MM.1S (cell line): ENCODE measurements around the gene LILRB3.
A peak's percentile ranks its signal among the peaks of the same experiment; 100 is the strongest.

Experiments used
- DNase-seq: peaks from one replicate; pipeline ENCODE4 v3.0.0-alpha.2; 2015
- H2AFZ ChIP-seq: fragments of 300-600 bp; sonication (generic); 2 replicates; pipeline ENCODE4 v1.6.0; 2016; ENCODE audit warnings: antibody characterized with exemption, low read length
- H3F3A ChIP-seq: fragments of 300-600 bp; sonication (generic); 2 replicates; pipeline ENCODE4 v1.6.1; 2016; ENCODE audit warnings: mild to moderate bottlenecking, antibody characterized with exemption, low read length, moderate library complexity, mixed read lengths; ENCODE audit not compliant: insufficient read depth
- H3K27ac ChIP-seq: fragments of 300-600 bp; sonication (generic); 2 replicates; pipeline ENCODE4 v1.5.1; 2016; ENCODE audit warnings: mild to moderate bottlenecking, low read length
- H3K27me3 ChIP-seq: fragments of 300-600 bp; sonication (generic); replicated peaks from 2 replicates; pipeline ENCODE4 v1.6.0; 2016; ENCODE audit warnings: low read length; ENCODE audit not compliant: insufficient read depth
- H3K36me3 ChIP-seq: fragments of 300-600 bp; sonication (generic); replicated peaks from 2 replicates; pipeline ENCODE4 v1.6.1; 2016; ENCODE audit warnings: mild to moderate bottlenecking, low read length, mixed read lengths; ENCODE audit not compliant: insufficient read depth
- H3K4me1 ChIP-seq: fragments of 300-600 bp; sonication (generic); 2 replicates; pipeline ENCODE4 v1.6.1; 2016; ENCODE audit warnings: low read length, mixed read lengths
- H3K4me2 ChIP-seq: fragments of 300-600 bp; sonication (generic); 2 replicates; pipeline ENCODE4 v1.6.0; 2016; ENCODE audit warnings: low read depth, low read length
- H3K4me3 ChIP-seq: fragments of 300-600 bp; sonication (generic); 2 replicates; pipeline ENCODE4 v1.5.1; 2016; ENCODE audit warnings: low read length, mixed read lengths
- H3K79me2 ChIP-seq: fragments of 300-600 bp; sonication (generic); 2 replicates; pipeline ENCODE4 v1.6.1; 2016; ENCODE audit warnings: mixed run types, low read length, mixed read lengths
- H3K9ac ChIP-seq: fragments of 300-600 bp; sonication (generic); 2 replicates; pipeline ENCODE4 v1.6.1; 2016; ENCODE audit warnings: low read length, mixed read lengths
- H3K9me2 ChIP-seq: fragments of 300-600 bp; sonication (generic); replicated peaks from 2 replicates; pipeline ENCODE4 v1.6.1; 2016; ENCODE audit warnings: mild to moderate bottlenecking, low read length, mixed read lengths; ENCODE audit not compliant: insufficient read depth
- H3K9me3 ChIP-seq: fragments of 300-600 bp; sonication (generic); replicated peaks from 2 replicates; pipeline ENCODE4 v1.6.1; 2016; ENCODE audit warnings: mild to moderate bottlenecking, low read length, mixed read lengths; ENCODE audit not compliant: insufficient read depth
- H4K20me1 ChIP-seq: fragments of 300-600 bp; sonication (generic); 2 replicates; pipeline ENCODE4 v1.6.1; 2016; ENCODE audit warnings: mild to moderate bottlenecking, low read length, moderate library complexity, mixed read lengths; ENCODE audit not compliant: insufficient read depth
- CTCF ChIP-seq: fragments of 300-600 bp; sonication (generic); IDR thresholded peaks from 2 replicates; pipeline ENCODE4 v1.5.1; 2016; ENCODE audit warnings: antibody characterized with exemption, low read length, mixed read lengths
- EZH2 ChIP-seq: fragments of 300-600 bp; sonication (generic); optimal IDR thresholded peaks from 2 replicates; pipeline ENCODE3; 2017; ENCODE audit warnings: low read depth, mild to moderate bottlenecking, antibody characterized with exemption, low read length, mixed read lengths
- EZH2phosphoT487 ChIP-seq: fragments of 300-600 bp; sonication (generic); IDR thresholded peaks from 2 replicates; pipeline ENCODE4 v1.6.1; 2018; ENCODE audit warnings: antibody characterized with exemption, low read length

Gene LILRB3

GRCh38 chr19:54201172-54201701 is 21.6 kb downstream of the LILRB3 start:
- peaks cover 49% of the 10 kb centered on the region for H3F3A ChIP-seq
- H3K27ac ChIP-seq: peak overlapping the region; percentile 74; the same call in 1 of the 2 replicates
- peaks cover 28% of the 10 kb centered on the region for H3K4me1 ChIP-seq
- H3K79me2 ChIP-seq: peaks cover 57% of the 10 kb centered on the region
- H3K27me3 ChIP-seq: no peaks in the 10 kb centered on the region
- H4K20me1 ChIP-seq: peaks cover 50% of the 10 kb centered on the region
- H3K9ac ChIP-seq: peak overlapping the region; percentile 94
- no peak for DNase-seq
- no peaks in the 10 kb centered on the region for H3K9me2 ChIP-seq
- TF ChIP-seq EZH2phosphoT487 (no peak), EZH2 (no peak), CTCF (no peak)
- H3K4me3 ChIP-seq: peak overlapping the region; percentile 86
- peaks cover 43% of the 10 kb centered on the region for H3K36me3 ChIP-seq
- peak overlapping the region; percentile 95 for H3K4me2 ChIP-seq
- no peak overlapping the region for H2AFZ ChIP-seq
- no peaks in the 10 kb centered on the region for H3K9me3 ChIP-seq

- DNase-seq: no peak
- H3K36me3 ChIP-seq: peaks cover 28% of the 10 kb centered on the region
- TF ChIP-seq CTCF (no peak), EZH2 (no peak), EZH2phosphoT487 (no peak)
- peaks cover 32% of the 10 kb centered on the region for H4K20me1 ChIP-seq
- no peak overlapping the region for H2AFZ ChIP-seq
- no peak overlapping the region for H3K27ac ChIP-seq
- peaks cover 24% of the 10 kb centered on the region for H3K4me1 ChIP-seq
- H3K4me3 ChIP-seq: no peak overlapping the region
- no peak overlapping the region for H3K4me2 ChIP-seq
- H3K9ac ChIP-seq: no peak overlapping the region
- no peaks in the 10 kb centered on the region for H3K27me3 ChIP-seq
- H3K79me2 ChIP-seq: peaks cover 38% of the 10 kb centered on the region
- no peaks in the 10 kb centered on the region for H3K9me3 ChIP-seq
- H3K9me2 ChIP-seq: no peaks in the 10 kb centered on the region
- peaks cover 33% of the 10 kb centered on the region for H3F3A ChIP-seq
Measured at GRCh38 chr19:54199401-54199800, 23.4 kb downstream of the LILRB3 start.

- Histone ChIP-seq H3K27me3 (no peaks in the 10 kb centered on the region), H3F3A (peaks cover 14% of the 10 kb centered on the region), H3K9me3 (no peaks in the 10 kb centered on the region), H4K20me1 (peaks cover 9% of the 10 kb centered on the region), H3K4me3 (no peak overlapping the region), H3K79me2 (peaks cover 28% of the 10 kb centered on the region), H3K4me1 (peaks cover 11% of the 10 kb centered on the region), H3K4me2 (no peak overlapping the region), H3K9me2 (no peaks in the 10 kb centered on the region), H3K27ac (no peak overlapping the region), H2AFZ (no peak overlapping the region), H3K9ac (no peak overlapping the region), H3K36me3 (peaks cover 8% of the 10 kb centered on the region)
- TF ChIP-seq EZH2phosphoT487 (no peak), EZH2 (no peak), CTCF (no peak)
- DNase-seq: no peak
Measured at GRCh38 chr19:54197121-54197520, 25.7 kb downstream of the LILRB3 start.
